Ureter (tissue), 1 donor: Measurements from ENCODE around the gene AXIN1. TPM values are rescaled to one million over a fixed set of nuclear protein-coding genes. Genes with fewer than 3 reads are reported as not detected.
"Not testable (repeated sequence)": the region's sequence is repeated elsewhere in the genome, so short reads cannot be mapped to it uniquely, and the experiment has no call there.

Experiments used
- DNase-seq: peaks from one replicate; pipeline ENCODE4 v3.0.0-alpha.2; 2020; ENCODE audit warnings: low spot score
- total RNA-seq: library from RNA; stranded (reverse); gene quantifications from one replicate; pipeline ENCODE4 v1.2.4, GENCODE V29; 2023
- donor health status: DM: yes; HTN: yes; CAD: no.

AXIN1 gene
- total RNA-seq, 1 donor from 2014 or later, result 20.1 TPM

DNA sequence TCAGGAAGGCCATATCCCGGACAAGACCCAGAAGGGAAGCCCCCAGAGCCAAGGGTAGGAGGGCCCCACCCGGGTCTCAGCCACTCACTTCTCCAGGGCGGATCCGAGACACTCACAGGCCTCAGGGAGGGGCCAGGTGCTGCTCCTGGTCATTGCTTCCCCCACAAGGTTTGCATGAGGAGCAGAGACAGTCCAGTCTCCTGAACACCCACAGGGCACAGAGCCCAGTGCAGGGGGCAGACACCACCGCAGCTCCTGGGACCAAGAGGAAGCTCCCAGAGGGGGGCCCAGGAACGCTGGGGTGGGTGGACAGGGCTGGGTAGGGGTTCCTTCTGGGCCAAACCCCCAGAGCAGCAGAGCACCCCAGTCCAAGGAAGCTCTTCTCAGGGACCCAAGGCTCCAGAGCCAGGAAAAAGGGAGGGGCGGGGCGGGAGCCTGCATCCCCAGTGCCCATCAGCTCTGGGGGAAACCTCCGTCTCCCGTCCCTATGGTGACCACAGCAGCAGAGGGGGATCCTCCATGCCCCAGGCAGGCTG, 18.5 kb upstream of the AXIN1 start:
- DNase-seq, result no peak

DNA sequence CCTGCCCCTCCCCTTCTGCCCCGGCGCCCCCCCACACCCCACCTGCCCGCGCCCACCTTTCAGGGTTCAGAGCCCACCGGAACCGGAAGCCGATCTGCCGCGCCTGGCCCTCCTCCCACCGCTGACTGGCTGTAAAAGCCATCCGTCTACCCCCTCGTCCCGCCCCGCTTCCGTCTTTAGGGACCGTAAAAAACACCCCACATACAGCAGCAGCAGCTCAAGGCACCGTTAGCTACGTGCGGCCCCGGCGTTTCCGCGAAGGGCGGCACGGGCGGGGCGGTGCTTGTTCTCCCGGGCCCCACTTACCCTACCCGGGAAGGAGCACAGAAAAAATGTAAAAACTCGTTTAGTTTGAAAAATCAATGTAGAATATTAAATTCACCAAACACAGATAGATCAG, 17.9 kb upstream of the AXIN1 start, which contains the start of gene MRPL28:
MRPL28 (minus strand) TSS at position 96 of the 400 bp plus-strand sequence. CDS start 320 bp downstream, outside the sequence.
- DNase-seq, result peak; percentile 96

DNA sequence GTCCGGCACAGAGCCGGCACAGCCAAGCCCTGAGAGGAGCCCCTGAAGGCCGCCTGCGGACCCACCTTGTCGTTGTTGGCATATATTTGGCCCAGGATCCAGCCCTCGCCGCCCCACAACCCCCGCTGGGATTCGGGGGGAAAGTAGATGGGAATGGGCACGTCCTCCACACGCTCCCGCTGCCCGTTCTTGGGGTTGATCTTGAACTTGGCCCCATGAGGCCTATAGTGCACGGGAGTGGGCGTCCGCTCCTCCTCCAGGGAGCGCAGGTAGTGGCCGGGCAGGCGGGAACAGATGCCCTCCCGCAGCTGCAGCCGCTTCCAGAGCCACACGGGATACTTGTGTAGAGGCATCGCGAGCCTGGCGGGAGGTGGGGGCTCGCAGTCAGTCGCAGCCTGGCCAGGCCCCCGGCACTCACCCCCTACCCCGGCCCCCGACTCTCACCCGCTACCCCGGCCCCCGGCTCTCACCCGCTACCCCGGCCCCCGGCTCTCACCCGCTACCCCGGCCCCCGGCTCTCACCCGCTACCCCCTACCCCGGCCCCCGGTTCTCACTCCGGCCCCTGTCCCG, 17.4 kb upstream of the AXIN1 start:
- DNase-seq, result no peak

DNA sequence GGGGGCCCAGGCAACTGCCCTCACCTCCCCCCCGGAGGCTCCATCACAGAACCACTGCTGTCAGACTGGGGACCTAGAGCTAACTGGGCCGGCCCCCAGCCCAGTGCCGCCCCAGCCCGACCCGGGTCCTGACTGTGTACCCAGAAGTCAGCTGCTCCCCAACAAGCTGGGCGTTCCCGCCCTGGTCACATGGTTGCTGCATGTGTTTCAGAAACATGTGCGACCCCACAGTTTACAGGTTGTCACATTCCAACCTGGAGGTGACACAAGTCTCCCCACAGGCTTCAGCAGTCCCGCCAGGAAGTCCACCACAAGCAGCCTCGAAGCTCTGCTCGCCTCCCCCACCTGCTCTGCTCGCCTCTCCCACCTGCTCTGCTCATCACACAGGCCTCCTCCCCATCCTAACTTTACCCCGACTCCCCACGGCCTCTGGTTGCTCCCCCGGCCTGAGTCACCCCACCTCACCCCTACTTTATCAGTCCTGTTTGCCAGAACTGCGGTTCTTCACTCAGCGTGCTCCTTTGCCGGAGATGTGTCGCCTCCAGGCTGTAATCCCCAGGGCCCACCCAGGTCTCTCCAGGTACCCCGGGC, 16.8 kb upstream of the AXIN1 start:
- no peak for DNase-seq

DNA sequence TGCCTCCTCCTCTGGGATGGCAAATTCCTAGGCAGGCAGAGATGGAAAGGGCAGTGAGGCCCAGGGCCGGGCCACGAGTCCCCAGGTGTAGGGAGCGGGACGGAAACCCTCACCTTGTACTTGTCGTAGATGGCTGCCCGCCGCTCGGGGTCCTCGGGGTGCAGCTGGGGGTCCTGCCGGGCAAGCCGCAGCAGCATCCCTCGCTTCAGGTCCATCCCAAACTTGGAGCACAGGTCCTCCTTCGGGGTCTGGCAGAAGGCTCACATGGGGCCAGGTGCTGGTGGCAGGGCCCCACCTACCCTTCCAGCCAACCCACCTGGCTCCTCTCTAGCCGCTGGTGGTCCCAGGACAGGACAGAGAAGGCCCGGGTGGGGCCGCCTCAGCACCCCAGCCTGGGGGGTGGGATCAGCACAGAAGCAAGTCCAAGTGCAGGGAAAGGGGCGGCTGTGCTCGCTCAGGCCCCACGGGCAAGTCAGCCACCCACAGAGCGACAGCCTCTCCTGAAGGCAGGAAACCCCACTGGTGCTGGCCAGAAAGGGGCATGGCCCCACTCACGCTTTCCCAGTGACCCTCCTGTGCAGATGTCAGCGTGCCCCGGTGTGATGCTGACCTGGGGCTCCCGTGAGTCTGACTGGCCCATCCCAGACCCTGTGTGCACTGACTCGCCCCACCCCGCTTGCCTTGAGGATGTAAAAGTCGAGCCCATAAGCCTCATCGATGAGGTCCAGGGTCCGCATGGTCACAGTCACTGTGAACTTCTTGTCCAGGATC, 16.1 kb upstream of the AXIN1 start:
- no peak for DNase-seq

DNA sequence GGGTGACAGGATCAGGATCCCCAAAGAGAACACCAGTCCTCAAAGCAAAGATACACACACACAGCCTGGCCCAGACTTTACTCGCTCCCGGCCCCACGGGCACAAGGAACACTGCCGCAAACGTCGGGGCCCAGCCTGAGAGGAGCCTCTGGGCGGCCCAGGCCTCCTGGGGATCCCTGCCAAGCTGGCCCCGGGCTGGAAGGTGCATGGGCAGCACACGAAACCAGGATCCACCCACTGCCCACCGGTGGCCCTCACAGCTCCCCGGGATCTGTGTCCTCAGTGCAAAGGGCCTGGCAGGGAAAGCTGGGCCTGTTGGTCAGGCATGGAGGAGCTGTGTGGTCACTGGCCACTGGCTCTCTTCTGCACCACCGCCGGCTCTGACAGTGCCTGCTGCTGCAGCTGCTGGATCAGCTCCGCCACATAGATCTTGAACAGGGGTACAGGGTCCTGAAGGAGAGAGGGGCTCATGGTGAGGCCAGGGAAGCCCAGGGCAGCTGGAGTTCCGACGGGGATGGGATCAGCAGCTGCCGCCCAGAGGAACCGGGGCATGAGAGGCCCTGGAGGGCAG, 14.9 kb upstream of the AXIN1 start:
- DNase-seq, result no peak

DNA sequence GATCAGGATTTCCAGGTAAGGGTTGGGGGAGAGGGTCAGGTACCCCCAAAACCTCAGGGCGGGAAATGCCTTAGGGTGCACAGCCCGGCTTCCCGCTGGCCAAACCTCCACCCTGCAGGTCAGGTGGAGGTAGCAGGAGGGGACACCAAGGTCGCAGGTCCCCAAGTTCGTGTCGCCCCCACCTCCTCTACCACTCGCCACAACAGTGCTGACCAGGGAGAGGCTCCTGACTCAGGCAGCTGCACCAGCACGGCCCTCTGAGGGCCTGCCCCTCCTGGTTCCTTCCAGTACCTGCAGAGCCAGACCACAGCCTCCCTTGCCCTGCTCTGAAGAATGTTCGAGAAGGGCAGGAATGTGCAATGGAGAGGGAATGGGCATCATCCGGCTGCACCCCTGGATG, 14.0 kb upstream of the AXIN1 start:
- DNase-seq, result no peak

DNA sequence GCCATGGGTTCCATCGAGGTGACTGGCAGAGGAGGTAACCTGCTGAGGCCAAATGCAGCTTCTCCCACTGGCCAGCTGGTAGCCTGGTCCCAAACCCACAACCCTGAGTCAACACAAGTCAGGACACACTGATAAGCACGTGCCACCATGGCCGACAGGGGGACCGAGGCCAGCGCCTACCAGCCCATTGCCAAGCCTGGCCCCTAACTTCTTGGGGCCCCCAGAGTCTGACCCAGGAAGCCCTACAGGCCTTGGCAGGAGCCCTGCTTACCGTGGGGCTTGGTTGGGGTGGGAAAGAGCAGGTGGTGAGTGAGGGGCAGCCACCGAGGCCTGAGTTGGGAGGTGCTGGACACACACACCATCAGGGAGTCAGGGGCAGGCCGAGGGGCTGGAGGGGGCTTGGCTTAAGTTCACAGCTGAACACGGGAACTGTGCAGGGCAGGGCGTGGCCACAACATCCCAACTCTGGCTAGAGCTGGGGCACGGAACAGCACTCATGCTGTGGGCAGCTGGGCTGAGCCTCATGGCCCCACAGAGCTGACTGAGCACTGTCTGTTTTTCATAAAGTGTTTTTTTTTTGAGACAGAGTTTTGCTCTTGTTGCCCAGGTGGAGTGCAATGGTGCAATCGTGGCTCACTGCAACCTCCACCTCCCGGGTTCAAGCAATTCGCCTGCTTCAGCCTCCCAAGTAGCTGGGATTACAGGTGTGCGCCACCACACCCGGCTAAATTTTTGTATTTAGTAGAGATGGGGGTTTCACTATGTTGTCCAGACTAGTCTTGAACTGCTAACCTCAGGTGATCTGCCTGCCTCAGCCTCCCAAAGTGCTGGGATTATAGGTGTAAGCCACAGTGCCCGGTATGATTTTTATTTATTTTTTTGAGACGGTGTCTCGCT, 12.3 kb upstream of the AXIN1 start:
- DNase-seq, result no peak

DNA sequence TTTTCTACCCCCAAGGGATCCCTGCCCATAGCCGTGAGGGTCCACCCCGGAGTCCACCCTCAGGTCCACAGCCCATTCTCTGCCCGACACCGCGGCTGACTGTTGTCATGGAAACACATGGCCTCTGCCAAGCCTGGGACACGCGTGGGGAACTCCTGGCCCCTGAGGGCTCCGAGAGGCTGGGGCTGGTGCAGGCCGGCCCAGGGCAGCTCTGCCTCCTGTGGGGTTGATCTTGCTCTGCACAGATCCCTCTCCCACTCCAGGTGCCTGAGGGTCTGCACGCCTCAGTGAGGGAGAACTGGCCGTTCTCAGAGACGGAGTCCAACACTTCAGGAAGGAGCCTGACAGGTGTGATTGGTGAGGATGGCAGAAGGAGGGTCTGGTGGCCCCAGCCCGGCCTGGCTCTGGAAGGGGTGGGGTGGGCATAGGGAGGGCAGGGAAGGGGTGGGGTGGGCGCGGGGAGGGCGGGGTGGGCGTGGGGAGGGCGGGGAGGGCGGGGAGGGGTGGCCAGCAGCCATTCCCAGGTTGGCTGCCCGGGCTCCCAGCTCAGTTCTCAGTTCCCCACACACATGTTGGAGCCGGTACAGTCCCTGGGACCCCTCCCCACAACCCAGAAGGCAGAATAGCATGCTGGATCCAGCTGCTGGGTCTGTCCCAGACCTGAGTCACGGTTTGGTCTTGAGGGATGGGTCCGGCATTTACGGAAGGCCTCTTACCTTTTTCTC, 11.4 kb upstream of the AXIN1 start:
- DNase-seq, result no peak

DNA sequence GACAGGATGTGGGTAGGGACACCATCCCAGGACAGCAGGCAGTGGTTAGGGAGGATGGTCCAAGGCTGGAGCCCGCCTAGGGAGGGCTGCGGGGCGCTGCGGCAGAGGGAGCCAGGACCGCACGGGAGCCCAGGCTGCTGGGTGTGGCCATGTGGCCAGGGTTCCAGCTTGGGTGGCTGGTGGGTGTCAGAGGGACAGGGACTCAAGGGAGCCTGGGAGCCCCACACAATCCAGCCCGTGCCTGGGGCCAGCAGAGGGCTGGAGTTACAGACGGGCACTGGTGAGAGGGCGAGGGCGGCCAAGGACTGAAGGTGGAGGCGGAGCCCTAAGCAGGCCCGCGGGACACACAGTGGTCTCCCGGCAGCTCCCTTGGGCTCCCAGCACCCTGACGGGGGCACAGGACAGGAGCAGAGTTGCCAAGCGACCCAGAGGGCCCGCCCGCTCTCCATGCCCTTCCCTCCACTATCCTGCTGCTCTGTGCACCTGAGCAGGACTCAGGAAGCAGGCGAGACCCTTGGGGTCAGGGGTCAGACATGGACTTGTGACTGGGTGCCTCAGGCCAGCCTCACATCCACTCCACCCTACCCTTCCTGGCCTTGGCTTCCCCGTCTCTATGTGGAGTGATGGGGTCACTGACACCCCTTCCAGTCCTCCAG, 10.7 kb upstream of the AXIN1 start:
- no peak for DNase-seq

DNA sequence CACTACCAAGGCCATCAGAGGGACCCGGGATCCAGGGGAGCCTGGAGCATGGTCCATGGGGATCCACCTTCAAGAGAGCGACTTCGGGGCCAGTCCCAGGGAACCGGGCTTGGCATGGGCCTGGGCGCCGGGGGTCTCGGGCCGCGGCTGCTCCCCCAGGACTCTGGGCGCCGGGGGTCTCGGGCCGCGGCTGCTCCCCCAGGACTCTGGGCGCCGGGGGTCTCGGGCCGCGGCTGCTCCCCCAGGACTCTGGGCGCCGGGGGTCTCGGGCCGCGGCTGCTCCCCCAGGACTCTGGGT, 10.1 kb upstream of the AXIN1 start:
- DNase-seq, result not testable (repeated sequence)

DNA sequence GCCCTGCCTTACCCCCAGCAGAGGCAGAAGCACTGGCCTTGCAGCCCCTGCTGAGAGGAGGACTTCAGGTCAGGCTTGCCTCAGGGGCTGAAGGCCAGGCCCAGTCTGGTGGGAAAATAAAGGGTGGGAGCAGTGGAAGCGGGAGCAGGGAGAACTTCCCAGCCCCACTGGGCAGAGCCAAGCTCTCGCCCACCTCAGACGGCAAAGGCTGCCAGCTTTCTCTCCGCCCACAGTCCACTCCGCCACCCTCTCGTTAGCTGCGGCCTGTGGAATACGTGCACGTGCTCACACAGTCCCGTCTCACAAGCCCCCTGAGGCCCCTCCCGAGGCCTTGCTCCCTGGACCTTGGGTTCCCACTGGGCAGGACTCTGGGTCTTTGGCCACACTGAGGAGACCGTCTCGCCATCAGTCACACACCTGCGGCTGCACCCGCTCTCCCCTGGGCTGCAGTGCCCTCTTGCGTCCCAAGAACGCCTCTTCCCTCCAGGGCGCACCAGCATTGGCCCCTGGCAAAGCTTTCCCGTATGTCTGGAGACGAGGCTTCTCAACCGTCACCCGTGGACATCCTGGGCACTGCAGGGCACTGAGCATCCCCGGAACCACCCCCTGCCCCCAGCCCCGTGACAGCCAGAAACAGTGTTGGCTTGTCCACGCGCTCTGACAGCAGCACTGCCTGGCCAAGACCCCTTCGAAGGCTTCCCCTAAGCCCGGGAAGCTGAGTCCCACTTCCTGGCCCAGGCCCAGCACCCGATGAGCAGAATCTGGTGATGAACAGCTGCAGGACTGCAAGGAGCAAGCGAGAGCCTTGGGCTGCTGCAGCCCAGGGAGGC, 9.6 kb upstream of the AXIN1 start:
- peak; percentile 80 for DNase-seq

DNA sequence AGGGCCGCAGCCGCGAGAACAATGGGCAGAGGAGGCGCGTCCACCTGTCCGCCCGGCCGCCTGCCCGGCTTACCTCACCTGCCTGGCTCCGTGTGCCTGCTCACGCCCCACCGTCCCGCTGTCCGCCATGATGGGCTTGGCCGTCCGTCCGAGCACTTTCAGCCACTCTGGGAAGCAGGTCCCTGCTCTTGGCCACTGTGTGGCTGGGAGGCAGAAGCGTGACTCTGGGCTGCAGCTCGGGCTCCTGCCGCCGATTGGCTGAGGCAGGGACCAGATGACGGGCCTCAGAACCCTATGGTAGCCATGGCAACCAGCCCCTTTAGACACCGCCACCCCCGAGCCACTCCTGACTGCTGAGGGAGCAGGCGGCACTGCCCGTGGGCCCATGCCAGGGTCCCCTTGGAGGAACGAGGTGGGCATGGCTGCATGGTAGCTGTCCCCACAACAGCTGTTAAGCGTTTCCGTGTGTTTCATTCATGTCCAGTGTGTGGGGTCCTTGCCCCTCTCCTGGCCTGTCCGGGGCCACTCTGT, 8.9 kb upstream of the AXIN1 start:
- no peak for DNase-seq

DNA sequence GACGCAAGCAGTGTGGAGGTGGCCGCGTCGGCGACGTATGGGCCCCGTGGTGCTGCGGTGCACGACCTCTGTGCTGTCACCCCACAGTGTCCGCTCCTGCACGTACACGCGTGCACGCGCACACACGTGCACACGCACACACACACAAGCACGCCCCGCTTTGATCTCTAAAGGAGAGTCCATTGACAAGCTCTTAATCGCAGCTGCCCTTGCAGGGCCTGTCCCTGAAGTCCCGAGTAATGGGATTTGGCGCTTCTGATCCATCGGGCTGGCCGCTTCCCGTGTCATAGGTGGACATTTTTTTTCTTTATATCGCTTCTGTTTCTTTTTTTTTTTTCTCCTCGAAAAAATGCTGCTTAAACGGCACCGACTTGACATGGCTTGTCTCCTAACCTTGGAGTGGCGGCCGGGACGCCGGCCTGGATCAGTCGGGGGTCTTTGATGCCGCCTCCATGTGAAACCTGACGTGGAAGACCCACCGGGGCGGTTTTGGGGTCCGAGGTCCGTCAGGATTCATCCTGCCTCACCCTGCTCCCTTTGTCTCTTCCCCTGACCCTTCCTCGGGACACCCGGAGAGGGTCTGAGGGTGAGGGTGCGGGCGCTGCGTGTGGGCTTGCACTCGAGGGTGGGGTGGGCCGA, 8.3 kb upstream of the AXIN1 start:
- no peak for DNase-seq

DNA sequence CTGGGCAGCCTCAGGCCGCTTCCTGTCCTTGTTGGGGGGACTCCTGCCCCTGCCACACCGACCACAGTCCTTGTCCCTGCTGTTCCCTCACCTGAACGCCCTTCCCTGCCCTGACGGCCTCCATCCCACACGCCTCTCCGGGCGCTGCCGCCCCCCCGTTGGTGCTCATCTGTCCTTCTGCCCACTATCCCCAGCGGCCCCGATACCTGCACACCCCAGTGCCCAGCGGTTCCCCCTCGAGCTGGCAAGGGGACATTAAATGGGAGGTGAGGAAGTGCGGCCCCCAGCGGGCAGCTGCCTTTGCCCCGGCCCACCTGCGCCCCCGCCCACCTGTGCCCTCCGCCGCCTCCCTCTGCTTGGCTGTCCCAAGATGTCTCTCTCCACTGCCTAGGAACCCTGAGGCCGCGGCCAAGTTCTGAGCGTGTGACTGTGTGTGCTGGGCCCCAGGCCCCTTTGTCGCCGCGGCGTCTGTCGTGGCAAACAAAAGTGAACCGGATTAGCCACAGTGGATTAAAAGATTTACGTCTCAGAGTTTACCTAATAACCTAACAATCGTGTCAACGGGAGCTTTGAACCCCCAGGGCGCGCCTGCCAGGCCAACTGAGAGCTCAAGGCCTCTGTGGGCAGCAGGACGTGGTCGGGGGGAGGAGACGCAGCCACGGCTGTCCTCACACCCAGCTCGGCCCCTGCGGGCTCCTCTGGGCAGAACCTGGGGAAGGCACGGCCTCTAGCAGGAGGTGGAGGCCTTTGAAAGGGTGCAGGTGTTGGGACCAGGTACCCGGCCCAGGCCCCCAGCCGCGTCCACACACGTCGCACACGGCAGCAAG, 7.6 kb upstream of the AXIN1 start:
- DNase-seq, result no peak

DNA sequence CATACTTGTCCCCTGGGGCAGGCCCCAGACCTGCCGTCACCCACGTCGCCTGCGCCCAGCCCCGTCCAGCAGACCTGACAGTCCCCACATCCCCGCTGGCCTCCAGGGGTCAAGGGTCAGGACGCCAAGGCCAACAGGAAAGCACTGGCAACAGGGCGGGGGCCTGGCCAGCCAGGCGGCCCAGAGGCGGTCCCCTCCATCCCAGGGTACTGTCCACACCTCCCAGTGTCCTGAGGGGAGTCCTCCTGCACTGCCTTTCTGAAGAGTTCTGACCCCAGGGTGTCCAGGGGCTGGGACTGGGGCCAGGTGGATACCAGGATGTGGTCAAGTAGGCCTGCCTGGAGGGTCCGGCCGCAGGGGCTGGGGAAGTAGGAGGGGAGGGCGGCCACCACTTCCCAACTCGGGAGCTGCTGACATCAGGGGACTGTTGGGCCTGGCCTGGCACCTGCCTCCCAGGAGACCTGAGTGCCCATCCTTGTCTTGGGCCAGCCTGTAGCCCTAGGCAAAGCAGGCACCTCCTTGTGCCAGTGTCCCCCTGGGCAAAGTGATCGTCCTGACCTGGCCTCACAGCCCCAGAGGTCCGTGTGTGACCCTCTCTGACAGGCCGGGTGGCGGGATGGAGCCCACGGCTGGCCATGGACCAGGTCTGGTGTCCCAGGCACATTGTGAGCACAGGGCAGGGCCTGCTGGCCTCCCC, 6.7 kb upstream of the AXIN1 start:
- no peak for DNase-seq

DNA sequence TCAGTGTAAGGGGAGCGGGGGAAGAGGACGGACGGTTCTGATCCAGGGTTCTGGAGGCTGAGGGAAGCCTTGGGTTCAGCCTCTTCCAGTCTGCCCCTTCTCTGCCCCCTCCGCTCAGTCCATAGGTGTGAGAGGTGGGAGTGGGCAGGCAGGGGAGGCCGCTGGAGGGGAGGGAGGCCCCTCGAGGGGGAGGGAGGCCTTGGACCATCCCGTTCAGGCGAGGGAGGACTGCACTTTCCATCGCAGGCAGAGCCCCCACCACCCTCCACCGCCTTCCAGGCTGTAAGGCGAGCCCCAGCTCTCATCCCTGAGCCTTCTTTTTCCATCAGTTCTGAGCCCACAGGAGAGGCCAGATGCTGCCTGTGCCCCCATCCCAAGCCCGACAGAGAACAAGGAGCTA, 4.2 kb upstream of the AXIN1 start:
- no peak for DNase-seq
